HG03060 (cell line): ENCODE results near the gene ALK.
"Not testable (repeated sequence)": the region's sequence is repeated elsewhere in the genome, so short reads cannot be mapped to it uniquely, and the experiment has no call there.

Source experiments
- ATAC-seq: cut with Tn5 transposase; IDR thresholded peaks from one replicate; pipeline ENCODE4 v1.9.1; 2021; ENCODE audit warnings: low read depth, moderate number of reproducible peaks; ENCODE audit not compliant: unreplicated experiment

Gene ALK

DNA sequence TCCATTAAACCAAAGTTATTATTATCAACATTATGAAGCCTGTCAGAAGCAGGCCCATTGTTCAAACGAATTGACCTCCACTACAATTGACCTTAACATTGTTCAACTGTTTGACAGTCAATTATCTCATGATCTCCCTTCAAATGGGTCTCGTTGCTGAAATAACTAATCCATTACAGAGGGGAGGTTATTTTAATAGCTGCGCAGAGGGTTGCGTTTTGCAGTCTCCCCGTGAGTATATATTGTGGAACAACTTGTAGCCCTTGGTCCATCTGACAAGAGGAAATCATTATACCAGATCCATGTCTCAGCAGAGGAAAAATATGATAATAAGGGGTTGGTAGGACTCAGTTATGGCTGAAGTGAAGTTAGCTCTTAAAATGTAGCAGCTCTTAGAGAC lies 159.1 kb downstream of the ALK start:
- ATAC-seq = no peak

DNA sequence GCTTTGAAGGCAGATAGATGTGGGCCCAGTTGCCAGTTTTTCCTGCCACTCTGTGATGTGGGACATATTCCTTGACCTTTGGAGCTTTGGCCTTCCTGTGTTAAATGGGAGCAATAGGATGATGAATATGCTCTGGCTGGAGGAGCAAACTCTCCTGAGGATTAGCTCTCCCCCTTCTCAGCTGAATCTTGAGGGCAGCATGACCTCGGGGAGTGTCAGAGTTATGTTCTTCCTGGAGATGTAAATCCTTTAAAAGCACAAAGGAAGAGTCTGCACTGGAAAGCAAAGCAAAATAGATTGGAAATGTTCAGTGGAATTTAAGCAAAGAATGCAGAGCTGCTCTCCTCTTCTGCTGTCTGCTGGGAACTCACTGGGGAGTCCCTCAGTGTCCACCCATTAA lies 160.1 kb downstream of the ALK start:
- no peak for ATAC-seq

DNA sequence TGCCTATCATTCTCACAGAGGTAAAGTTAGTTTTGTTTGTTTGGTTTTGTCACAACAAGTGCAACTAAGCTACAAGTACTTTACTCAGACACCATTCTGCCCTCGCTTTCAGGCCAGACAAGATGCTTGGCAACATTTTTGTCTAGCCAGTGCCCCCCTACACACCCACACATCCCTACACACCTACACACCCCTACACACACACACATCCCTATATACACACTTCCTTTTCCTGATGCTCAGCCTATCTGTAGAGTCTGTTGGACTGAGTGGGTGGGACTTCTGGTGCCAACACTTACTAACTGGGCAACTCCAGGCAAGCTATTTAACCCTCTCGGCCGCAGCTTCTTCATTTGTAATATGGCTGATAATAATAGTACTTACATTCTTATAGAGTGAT lies 161.4 kb downstream of the ALK start:
- no peak for ATAC-seq

DNA sequence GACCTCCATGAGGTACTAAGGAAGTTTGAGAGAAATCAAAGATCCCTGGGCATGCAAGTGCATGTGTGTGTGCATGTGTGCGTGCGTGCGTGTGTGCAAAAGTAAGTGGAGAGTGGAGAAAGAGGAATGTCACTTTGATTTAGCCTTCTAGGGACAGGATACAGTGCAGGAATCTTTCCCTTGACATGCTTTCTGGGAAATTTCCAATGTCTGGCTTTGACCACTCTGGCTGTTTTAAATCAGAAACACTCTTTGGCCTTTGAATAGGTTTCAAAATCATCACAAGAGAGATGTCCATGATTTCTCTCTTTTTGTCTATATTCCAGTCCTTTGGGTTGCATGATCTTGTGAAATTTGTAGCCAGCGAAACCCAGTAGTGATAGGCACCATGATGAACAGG lies 162.0 kb downstream of the ALK start:
- ATAC-seq = no peak

DNA sequence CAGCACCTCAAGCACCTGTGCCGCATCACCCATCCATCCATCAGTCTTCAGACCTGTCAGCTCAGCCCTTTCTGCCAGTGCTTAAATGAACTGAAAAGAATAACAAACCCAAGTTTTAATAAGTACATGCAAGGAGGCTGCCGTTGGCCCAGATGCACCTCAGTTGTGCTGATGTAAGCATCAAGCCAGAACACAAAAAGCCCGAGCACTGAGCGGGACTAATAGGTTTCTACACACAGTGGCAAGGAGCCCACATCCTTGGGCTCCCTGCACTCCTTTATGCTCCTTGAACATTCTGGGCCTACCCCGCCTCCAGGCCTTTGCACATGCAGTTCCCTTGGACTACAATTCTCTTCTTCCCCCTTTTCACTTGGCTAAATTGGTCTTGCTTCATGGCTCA lies 165.6 kb downstream of the ALK start:
- no peak for ATAC-seq

DNA sequence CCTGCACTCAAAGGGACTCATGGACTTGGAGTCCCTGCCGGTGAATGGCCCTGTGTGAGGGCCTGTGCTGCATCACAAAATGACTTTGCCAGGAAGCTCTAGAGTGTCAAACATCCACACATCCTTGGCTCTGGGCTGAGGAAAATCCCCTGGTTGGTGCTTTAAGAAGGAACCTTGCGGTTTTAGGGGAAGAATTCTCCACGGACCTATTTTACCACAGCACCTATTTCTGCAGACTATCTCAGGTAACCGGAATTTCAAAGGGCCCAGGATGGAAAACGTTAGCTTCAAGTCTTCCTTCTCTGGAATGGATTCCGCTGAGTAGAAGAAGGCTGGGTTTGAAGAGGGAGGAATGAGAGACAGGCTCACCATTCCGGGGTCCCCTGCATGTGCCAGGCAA lies 166.2 kb downstream of the ALK start:
- no peak for ATAC-seq

DNA sequence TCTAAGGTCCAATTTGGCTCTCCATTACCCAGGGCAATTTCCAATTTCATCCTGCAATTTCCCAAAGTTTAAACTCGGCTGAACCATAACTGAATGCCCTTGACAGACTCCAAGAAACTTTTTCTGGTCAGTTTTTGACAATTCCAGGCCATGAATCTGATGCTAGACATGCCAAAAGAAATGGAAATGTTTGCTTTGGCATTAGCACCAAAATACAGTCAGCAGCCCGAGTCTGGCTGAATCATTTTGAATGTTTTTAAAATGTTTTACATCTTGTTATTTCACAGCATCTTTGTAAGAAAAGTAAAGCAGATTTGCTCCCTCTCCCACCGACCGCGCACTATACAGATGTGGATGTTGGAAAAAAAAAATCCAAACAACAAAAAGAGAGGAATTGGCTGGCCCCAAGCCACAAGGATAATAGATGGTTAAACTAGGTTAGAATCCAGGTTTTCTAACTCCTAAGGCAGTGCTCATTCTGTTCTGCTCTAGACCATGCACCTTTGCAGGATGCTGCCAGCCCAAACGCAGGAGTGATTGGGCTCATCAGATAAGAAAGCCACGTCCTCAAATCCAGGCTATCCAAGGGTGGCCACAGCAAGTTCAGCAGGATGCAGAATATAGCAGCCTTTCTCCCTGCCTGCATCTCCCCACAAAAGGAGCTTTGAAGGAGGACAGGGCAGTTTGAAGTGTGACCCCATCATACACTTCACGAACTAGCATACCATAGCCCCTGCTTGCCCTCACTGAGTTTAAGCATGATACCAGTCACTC lies 167.5 kb downstream of the ALK start:
- no peak for ATAC-seq

DNA sequence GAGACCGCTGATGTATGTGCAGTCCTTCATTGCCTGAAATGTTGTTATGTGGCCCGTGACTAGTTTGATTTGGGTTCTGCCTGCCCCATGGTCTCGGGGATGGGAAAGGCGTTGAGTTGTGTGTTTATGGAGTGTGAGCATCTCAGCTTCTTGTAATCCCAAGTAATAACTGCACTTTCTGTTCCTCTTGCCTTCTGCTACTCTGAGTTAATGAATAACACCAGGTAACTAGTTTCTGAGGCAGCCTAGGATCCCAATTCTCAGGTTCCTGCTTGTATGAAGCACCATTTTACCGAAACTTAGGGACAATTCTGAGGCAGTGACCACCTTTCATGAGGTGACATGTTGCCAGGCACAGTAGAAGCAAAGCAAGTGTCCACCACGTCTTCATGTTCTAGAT lies 170.0 kb downstream of the ALK start:
- no peak for ATAC-seq

DNA sequence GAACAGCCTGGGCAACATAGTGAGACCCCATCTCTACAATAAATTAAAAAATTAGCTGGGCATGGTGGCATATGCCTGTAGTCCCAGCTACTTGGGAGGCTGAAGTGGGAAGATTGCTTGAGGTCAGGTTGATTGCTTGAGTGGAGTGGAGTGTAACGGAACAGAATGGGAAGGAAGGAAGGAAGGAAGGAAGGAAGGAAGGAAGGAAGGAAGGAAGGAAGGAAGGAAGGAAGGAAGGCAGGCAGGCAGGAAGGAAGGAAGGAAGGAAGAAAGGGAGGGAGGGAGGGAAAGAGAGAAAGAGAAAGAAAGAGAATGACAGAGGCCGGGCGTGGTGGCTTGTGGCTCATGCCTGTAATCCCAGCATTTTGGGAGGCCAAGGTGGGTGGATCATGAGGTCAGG lies 170.9 kb downstream of the ALK start:
- ATAC-seq = not testable (repeated sequence)

DNA sequence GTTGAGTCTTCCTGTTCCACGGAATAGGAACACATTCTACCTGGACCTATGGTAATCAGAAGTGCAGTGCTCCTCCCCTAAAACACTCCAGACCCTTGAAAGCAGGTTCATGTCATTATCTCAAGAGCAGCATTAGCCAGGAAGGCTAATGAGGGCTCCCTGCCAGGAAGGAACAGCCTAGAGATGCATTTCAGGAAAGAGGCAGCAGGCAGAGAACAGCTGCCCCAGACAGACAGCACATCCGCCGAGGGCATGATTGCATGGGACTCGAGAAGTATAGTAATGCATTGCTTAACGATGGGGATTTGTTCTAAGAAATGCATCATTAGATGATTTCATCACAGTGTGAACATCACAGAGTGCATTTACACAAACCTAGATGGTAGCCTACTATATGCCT lies 171.5 kb downstream of the ALK start:
- ATAC-seq = no peak

DNA sequence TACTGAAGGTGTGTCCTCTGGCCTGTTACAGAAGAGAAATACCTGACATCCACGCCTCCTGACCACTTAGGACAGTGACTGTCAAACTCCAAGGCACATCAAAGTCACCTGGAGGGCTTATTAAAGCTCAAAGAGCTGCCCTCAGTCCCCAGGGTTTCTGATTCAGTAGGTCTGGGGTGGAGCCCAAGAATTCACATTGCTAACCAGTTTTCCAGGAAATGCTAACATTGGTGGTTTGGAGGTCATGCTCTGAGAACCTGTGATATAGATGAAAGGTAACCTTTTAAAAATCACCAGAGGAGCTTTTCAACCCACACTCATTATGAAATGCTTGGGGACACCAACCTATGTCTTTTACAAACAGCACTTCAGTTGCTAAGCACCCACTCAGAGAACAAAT lies 172.3 kb downstream of the ALK start:
- ATAC-seq = no peak

DNA sequence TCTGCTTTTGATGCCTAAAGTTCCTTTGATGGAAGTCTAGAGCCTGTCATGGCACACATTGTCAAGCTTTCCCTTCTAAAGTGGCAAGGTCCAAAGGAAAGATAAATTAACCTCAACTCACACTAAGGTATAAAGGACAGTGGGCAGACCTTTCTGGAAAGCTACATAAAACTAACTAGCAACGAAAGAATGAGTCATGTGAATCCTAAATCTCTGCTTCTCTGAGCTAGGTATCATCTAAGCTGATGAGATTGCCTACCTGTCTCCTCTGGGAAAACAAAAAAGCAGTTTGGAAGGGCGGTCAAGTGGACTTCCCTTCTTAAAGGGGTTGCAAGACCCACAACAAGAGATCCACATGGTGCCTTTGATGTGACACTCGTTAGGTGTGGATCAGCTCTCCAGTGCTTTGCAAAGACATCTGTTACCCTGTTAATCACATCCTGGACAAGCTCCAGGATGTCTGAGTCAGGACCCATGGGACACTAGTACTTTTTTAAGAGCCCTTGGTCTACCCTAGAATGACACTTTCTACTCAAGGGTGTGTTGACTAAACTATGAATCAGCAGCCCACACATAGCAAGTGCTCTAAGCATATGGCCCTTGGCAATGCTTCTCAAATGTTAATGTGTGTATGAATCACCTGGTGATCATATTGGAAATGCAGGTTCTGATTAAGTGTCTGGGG lies 173.5 kb downstream of the ALK start:
- ATAC-seq = peak; percentile 42

DNA sequence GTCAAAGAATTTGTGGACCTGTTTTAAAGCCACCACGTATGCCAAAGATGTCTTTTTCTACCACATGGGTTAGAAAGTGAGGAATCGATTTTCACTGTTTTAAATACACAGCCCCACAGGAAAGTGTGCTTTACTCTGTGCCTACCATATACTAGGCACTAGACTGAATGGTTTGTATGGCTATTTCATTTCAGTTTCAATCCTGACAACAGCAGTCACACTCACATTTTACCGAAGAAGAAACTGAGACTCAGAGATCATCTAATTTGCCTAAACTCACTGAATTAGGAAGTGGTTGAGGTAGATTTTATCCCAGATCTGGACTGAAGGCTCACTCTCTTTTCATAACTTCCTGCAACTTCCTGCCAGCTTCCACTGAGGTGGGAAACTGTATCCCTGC lies 176.4 kb downstream of the ALK start:
- ATAC-seq = peak; percentile 44

DNA sequence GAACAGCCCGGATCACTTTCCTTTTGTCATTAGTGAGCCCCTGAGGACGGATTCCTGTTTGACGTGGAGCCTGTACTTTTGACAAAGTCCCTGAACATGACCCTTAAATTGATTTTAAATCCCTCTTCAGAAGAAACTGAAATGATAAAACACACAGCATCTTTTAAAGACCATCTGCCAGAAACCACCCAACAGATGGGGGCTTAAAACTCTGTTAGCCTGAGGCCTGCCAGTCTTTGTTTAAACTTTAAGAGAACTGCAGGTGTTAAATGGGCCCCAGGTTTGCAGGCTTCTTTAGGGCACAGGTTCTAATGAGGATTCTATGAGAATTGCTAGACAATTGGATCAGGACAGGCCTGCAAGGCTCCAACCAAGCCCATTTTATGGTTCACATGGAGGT lies 177.9 kb downstream of the ALK start:
- ATAC-seq = no peak

DNA sequence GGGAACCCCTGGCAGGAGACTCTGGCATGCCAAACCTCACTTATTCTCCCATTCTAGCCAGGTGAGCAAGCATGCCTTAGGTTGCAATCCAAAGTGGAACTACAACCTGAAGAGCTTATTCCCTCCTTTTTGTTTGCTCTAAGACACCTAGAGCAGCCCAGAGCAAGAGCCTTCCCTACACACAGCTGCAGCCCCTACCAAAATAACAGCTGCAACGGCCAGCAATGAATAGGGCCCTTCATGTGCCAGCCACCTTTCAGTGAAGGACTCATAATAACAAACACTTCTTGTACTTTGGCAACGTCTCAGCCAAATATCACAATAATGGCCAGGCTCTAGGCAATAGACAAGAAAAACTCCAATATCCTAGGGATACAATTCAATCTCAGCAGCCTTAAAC lies 178.7 kb downstream of the ALK start:
- ATAC-seq = no peak

DNA sequence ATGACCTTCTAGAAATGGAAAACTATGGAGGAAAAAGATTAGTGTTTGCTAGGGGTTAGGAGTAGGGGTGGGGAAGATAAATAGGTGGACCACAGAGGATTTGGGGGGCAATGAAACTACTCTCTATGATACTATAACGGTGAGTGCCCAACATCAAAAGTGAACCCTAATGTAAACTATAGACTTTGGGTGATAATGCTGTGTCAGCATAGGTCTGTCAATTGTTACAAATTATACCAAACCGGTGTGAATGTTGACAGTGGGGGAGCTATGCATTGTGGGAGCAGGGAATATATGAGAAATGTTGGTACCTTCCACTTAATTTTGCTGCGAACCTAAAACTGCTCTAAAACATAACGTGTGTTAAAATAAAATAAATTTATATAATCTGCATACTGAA lies 180.3 kb downstream of the ALK start:
- no peak for ATAC-seq

DNA sequence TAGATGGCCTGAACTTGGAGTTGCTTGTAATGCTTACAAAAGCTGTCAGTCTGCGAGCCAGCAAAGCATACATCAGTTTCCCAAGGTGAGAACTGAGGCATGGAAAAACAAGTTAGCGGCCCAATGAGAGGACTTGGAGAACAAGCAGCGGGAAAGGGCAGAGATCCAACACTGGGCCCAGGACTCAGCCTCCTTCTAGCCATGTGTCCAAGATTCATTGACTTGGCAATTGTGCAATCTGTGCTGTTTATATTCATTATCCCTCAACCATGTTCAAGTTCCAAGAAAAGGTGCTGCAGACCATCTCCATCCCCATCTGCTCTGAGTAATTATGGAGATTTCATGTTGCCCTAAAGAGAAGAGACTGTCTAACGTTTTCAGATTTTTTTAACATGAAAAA lies 187.4 kb downstream of the ALK start:
- ATAC-seq = no peak

DNA sequence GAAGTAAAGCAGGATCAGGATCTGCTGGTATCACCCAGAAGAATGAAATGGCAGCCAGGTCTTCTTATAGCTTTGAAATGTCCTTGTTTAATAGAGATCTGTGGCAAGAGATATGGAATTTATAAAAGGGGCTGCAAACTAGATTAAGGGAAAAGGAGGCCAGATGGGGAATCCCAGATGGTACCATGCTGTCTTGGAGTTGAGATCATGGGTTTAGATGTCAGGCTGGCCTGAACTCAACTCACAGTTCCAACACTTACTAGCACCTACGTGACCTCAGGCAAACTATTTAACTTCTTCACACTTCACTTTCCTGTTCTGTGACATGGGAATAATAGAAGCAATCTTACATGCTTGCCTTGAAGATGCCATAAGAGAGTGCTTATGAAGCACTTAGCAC lies 188.2 kb downstream of the ALK start:
- no peak for ATAC-seq

DNA sequence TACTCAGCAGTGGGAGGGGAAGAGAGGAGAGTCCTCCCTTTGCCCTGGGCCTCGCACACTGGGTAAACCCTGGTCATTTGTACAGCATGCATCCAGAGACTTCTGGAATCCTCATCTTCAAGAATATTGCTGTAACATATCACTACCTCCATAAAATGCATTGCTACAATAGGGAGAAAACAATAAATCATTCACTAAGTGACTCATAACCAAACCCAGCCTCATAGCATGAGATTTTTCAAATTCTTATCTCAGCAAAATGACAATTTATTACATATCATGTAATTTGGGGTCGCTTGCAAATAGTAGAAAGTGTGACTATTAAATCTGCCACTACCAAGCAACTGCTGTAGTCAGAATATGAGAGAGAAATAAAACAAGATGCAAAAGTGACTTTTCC lies 189.4 kb downstream of the ALK start:
- no peak for ATAC-seq

DNA sequence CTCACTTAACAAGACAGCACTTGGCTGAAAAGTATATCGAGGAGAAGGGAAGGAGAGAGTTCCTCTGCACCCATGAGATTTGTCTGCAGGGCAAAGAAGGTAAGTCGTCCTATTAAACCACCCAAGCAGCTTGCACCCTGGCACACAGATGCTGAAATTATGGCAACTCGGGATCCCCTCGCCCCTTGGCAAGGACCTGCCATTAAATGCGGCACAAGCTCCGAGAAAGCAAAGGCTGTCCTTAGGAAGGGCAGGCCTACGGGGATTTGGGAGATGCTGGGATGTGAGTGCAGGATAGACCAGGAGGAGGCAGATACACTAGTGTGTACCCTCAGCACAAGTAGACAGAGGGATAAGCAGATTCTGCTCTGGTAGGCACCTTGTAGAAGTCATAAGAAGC lies 191.5 kb downstream of the ALK start:
- ATAC-seq = no peak

DNA sequence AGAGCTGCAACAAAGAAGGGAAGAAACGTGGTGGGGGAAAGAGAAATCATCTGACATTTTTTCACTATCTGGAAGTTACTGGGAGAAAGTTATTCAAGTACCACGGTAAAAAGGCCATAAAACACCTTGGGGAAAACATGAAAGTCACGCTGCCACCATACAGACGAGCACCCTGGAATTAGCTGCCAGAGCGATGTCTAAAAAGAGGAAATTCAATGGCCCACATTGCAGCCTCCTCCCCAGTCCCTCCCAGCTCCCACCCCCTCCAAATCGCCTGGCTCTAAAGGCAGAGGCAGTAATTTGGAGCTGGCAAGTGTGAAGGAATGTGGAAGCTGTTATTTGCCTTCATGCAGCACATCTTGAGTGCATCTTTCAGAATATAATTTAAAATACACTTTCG lies 192.0 kb downstream of the ALK start:
- no peak for ATAC-seq

DNA sequence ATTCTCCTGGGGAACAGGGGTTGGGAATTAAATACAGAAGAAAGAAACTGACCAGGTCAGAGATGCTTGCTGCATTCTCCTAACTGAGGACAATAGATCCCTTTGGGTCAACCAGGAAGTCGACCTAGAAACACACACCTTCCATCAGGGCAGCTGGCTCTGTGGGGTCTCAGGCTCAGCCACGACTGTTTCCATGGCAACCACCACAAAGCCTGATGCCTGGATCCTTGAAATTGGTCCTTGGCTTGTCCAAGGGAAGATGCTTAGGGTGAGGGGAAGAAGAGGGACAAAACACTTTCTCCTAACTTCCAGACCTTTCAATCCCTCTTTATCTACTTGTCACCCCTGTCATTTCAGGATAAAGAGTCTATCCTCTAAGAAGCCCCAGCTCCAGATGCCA lies 194.4 kb downstream of the ALK start:
- ATAC-seq = no peak
